Activated naive CD8-positive, alpha-beta T cell (primary cell): ENCODE results near the gene GPSM1.
"Not testable (repeated sequence)": the region's sequence is repeated elsewhere in the genome, so short reads cannot be mapped to it uniquely, and the experiment has no call there.

Experiments used
- H3K27ac Mint-ChIP-seq: one replicate; pipeline ENCODE4 v1.8.0; 2021; ENCODE audit warnings: mixed read lengths
- H3K27me3 Mint-ChIP-seq: one replicate; pipeline ENCODE4 v1.8.0; 2021; ENCODE audit warnings: mixed read lengths
- H3K36me3 Mint-ChIP-seq: one replicate; pipeline ENCODE4 v1.8.0; 2021; ENCODE audit warnings: mixed read lengths
- H3K4me1 Mint-ChIP-seq: one replicate; pipeline ENCODE4 v1.8.0; 2021; ENCODE audit warnings: low read depth, mixed read lengths
- H3K4me3 Mint-ChIP-seq: one replicate; pipeline ENCODE4 v1.8.0; 2021; ENCODE audit warnings: mild to moderate bottlenecking, mixed read lengths
- H3K9me3 Mint-ChIP-seq: one replicate; pipeline ENCODE4 v1.8.0; 2021; ENCODE audit warnings: low read depth, mixed read lengths

GPSM1 gene

DNA sequence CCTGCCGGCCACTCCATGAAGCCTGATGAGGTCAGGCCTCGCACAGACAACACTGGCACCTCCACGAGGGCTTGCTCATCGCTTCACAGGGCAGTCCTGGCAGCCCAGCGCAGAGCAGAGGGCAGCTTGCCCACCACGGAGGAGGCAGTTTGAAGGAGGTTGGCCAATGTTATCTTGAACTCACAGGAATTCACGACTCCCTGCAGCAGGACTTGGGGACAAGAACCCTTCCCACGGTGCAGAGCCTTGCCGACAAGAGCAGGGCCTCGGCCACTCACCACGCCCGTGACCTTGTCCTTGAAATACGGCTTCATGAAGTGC, 67.6 kb downstream of the GPSM1 start:
- Mint-ChIP-seq H3K27ac (no peak overlapping the region), H3K36me3 (peaks cover 8% of the 10 kb centered on the region), H3K4me1 (peaks cover 12% of the 10 kb centered on the region), H3K4me3 (no peak overlapping the region), H3K27me3 (no peaks in the 10 kb centered on the region), H3K9me3 (no peaks in the 10 kb centered on the region)

- Mint-ChIP-seq H3K36me3 (peaks cover 8% of the 10 kb centered on the region), H3K4me1 (peaks cover 12% of the 10 kb centered on the region), H3K27ac (no peak overlapping the region), H3K27me3 (no peaks in the 10 kb centered on the region), H3K9me3 (no peaks in the 10 kb centered on the region), H3K4me3 (no peak overlapping the region)
Measured at GRCh38 chr9:136395345-136396218, 68.2 kb downstream of the GPSM1 start.

- no peak overlapping the region for H3K4me3 Mint-ChIP-seq
- peaks cover 12% of the 10 kb centered on the region for H3K4me1 Mint-ChIP-seq
- no peaks in the 10 kb centered on the region for H3K9me3 Mint-ChIP-seq
- no peak overlapping the region for H3K27ac Mint-ChIP-seq
- peaks cover 8% of the 10 kb centered on the region for H3K36me3 Mint-ChIP-seq
- H3K27me3 Mint-ChIP-seq = no peaks in the 10 kb centered on the region
Measured at GRCh38 chr9:136396219-136396515, 68.8 kb downstream of the GPSM1 start.

DNA sequence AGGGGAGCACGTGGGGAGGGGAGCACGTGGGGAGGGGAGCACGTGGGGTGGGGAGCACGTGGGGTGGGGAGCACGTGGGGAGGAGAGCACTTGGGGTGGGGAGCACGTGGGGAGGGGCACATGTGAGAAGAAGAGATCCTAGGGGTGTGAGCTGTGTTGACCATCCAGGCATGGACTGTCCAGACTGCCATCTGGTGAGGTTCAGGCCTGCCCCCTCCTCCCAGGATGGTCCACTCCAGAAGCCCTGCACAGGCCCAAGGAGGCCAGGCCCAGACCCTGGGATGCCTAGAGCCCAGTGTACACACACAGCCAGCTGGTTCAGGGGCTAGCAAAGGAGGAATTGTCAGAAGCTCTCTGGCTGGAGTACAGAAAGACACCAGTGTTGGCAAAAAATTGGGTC, 70.3 kb downstream of the GPSM1 start:
- Mint-ChIP-seq H3K9me3 (no peaks in the 10 kb centered on the region), H3K4me3 (no peak overlapping the region), H3K4me1 (peaks cover 18% of the 10 kb centered on the region), H3K27me3 (no peaks in the 10 kb centered on the region), H3K36me3 (peaks cover 7% of the 10 kb centered on the region), H3K27ac (no peak overlapping the region)

DNA sequence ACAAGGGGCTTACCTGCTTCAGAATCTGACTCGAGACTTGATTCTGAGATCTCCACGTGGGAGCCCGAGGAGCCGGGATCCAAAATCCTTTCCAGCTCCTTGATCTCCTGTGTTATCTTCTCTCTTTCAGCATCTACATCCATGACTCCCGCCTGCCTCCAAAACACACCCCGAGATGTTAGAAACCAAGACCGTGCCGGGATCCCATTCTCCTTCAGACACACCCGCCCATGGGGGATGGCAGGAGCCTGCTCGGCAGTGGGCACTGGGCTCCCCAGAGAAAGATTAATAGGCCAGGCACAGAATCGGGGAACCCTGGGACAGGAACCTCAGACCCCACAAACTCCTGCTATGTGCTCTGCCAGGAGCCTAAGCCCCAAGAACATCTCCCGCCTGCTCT, 70.9 kb downstream of the GPSM1 start:
- no peaks in the 10 kb centered on the region for H3K27me3 Mint-ChIP-seq
- H3K36me3 Mint-ChIP-seq = peaks cover 7% of the 10 kb centered on the region
- H3K27ac Mint-ChIP-seq = no peak overlapping the region
- H3K4me3 Mint-ChIP-seq = peak overlapping the region; percentile 92
- no peaks in the 10 kb centered on the region for H3K9me3 Mint-ChIP-seq
- H3K4me1 Mint-ChIP-seq = peaks cover 20% of the 10 kb centered on the region

GRCh38 chr9:136399176-136400037, 72.1 kb downstream of the GPSM1 start:
- Mint-ChIP-seq H3K4me1 (peaks cover 31% of the 10 kb centered on the region), H3K27ac (peak overlapping the region; percentile 91), H3K9me3 (no peaks in the 10 kb centered on the region), H3K36me3 (peaks cover 7% of the 10 kb centered on the region), H3K27me3 (no peaks in the 10 kb centered on the region), H3K4me3 (peak overlapping the region; percentile 92)

GRCh38 chr9:136400038-136400834, 72.9 kb downstream of the GPSM1 start, which contains the start of gene SNAPC4:
TSS of gene SNAPC4 (minus strand) at chr9:136400170. CDS start at chr9:136398428, 1,742 bp downstream.
- H3K9me3 Mint-ChIP-seq = no peaks in the 10 kb centered on the region
- peaks cover 40% of the 10 kb centered on the region for H3K4me1 Mint-ChIP-seq
- peak within 1 kb of the TSS; percentile 91 for H3K27ac Mint-ChIP-seq
- H3K36me3 Mint-ChIP-seq = peaks cover 9% of the 10 kb centered on the region
- no peaks in the 10 kb centered on the region for H3K27me3 Mint-ChIP-seq
- peak within 1 kb of the TSS; percentile 92 for H3K4me3 Mint-ChIP-seq

DNA sequence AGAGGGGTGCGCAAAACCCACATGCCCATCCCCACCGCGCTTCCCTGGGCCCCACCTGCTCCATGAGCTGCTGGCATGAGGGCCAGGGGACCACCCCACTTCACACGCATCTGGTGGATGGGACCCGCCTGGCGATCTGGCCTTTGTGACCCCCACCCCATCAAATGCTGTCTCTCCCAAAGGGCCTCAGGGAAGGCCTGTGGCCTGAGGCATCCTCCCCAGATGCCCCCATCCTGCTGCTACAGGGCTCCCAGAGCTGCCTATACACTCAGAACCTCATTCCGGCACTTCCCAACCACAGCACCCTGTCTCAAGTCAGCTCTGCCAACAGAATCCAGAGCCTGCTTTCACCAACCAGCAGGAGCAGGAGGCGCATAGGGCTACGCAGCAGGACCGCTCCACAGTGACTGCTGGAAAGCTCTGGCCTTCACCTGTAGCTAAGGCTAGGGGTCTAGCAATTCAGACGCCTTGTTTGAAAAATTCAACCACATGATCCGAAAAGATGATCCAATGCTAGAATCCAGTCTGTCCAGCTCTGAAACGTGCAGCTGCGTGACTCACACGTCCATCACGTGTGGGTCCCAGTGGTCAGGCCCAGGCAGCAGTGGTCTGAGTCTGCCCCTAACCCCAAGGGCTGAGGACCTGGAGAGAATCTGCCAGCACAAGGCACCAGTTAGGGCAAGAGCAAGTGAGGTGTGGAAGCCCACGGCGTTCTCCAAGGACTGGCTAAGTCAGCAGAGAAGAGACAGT, 74.0 kb downstream of the GPSM1 start:
- Mint-ChIP-seq H3K27ac (peak overlapping the region; percentile 46), H3K4me3 (peak overlapping the region; percentile 40), H3K9me3 (no peaks in the 10 kb centered on the region), H3K4me1 (peaks cover 47% of the 10 kb centered on the region), H3K27me3 (no peaks in the 10 kb centered on the region), H3K36me3 (peaks cover 9% of the 10 kb centered on the region)

DNA sequence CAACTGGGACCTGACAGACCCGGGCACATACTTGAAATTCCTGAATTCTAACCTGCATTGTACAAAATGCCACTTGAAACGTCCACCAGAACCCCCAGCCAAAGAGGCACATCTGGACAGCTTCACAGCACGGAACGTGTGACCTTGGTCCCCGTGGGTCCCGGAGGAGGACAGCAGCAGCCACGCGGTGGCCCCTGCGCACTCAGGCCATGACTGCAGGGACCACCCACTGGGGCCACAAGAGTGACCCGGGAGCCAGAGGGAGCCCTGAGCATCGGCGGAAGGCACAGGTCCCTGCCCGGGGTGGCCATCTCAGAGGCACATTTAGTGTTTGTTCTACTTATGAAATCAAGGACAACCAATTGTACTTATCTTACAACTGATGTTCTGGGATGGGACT, 74.7 kb downstream of the GPSM1 start:
- H3K27ac Mint-ChIP-seq = peak overlapping the region; percentile 68
- peak overlapping the region; percentile 38 for H3K4me3 Mint-ChIP-seq
- no peaks in the 10 kb centered on the region for H3K27me3 Mint-ChIP-seq
- peaks cover 9% of the 10 kb centered on the region for H3K36me3 Mint-ChIP-seq
- H3K9me3 Mint-ChIP-seq = no peaks in the 10 kb centered on the region
- peaks cover 49% of the 10 kb centered on the region for H3K4me1 Mint-ChIP-seq

DNA sequence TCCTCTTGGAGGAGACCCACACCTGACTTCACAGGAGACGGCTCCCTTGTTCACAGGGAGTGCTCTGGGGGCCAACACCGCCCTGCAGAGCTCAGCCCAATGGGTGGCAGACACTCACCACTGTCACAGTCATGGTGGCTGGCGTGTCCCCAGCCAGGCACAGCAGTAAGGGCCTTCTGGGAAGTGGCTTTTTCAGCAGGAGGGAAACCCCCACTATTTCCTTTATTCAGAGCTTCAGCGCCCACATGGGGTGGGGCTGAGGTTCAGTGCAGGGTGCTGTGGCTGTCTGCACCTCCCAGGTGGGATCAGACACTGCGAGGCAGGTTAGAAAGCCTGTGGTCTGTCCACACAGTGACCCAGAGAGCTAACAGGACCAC, 76.2 kb downstream of the GPSM1 start:
- H3K9me3 Mint-ChIP-seq = no peaks in the 10 kb centered on the region
- peaks cover 12% of the 10 kb centered on the region for H3K36me3 Mint-ChIP-seq
- peak overlapping the region; percentile 82 for H3K27ac Mint-ChIP-seq
- H3K27me3 Mint-ChIP-seq = no peaks in the 10 kb centered on the region
- H3K4me1 Mint-ChIP-seq = peaks cover 52% of the 10 kb centered on the region
- peak overlapping the region; percentile 76 for H3K4me3 Mint-ChIP-seq

DNA sequence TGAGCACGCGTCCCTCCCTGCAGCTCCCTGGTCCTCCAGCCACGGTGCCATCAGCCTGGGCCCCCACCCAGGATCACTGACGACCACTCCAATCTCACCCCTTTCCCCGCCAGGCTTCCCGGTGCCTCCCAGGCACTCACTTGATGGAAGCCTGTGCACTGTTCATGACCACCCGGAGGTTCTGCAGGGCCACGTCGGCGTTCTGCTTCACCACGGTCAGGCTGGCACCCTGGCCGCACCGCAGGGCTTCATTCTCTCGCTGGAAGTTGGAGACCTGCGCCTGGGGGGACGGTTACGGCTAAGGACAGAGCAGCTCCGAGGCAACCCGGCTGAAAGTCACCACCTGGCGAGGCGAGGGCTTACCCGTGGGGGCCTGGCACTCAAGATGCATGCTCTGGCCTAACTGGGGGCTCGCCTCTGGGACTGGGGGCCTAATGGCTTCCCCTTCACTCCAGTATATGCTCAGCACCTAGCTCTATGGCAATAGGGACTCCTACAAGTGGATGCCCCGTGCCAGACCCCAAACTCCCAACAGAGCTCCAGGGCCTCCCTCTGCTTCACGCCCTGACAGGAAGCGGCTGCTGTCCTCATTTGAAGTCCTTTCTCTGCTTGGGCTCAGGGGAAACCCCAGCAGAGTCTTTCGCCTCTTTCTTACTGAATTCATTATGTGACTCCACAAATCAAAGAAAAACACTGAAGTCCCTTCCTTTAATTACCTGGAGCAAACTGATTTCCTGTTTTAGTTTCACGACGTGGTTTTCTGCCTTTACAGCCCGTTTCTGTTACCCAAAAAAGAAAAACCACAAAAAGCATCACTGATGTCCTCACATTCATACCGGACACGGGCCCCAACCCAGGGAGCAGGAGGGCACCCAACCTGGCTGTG, 76.8 kb downstream of the GPSM1 start:
- Mint-ChIP-seq H3K36me3 (peaks cover 13% of the 10 kb centered on the region), H3K27ac (peak overlapping the region; percentile 82), H3K27me3 (no peaks in the 10 kb centered on the region), H3K4me3 (peak overlapping the region; percentile 76), H3K4me1 (peaks cover 52% of the 10 kb centered on the region), H3K9me3 (no peaks in the 10 kb centered on the region)

- H3K9me3 Mint-ChIP-seq = no peaks in the 10 kb centered on the region
- peak overlapping the region; percentile 76 for H3K4me3 Mint-ChIP-seq
- H3K27me3 Mint-ChIP-seq = no peaks in the 10 kb centered on the region
- H3K27ac Mint-ChIP-seq = peak overlapping the region; percentile 82
- peaks cover 12% of the 10 kb centered on the region for H3K36me3 Mint-ChIP-seq
- peaks cover 56% of the 10 kb centered on the region for H3K4me1 Mint-ChIP-seq
Measured at GRCh38 chr9:136404801-136405136, 77.4 kb downstream of the GPSM1 start.

DNA sequence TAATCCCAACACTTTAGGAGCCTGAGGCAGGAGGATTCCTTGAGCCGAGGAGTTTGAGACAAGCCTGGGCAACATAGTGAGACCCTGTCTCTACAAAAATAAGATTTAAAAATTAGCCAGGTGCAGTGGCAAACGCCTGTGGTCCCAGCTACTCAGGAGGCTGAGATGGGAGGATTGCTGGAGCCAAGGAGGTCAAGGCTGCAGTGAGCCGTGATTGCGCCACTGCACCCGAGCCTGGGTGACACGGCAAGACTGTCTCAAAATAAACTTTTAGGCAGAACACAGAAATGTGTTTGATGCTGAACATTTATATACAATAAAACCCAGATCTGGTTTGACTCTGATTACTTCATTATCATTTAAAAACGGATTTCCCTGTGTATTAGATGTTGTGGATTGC, 78.1 kb downstream of the GPSM1 start:
- H3K27ac Mint-ChIP-seq = no peak overlapping the region
- H3K4me3 Mint-ChIP-seq = no peak overlapping the region
- H3K36me3 Mint-ChIP-seq = peaks cover 12% of the 10 kb centered on the region

DNA sequence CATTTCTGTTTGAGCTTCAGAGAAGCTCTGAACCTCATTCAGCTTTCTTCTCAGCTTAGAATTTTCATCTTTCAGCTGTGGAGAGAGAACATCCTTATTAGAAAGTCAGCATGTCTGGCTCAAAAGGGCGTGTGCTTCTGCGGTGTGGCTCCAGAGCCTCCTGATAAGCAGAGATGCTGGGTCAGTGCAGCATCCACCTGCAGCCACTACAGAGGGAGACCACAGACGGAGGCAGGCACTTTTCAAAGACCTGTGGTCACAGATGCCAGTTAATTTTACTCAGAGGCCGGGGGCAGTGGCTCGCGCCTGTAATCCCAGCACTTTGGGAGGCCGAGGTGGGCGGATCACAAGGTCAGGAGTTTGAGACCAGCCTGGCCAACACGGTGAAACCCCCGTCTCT, 78.6 kb downstream of the GPSM1 start:
- Mint-ChIP-seq H3K36me3 (peaks cover 12% of the 10 kb centered on the region), H3K4me1 (peaks cover 58% of the 10 kb centered on the region)
- not testable (repeated sequence) for H3K27ac Mint-ChIP-seq, H3K9me3 Mint-ChIP-seq, H3K4me3 Mint-ChIP-seq, H3K27me3 Mint-ChIP-seq

More for the DNA sequence above, 78.1 kb downstream of the GPSM1 start:
- H3K27me3 Mint-ChIP-seq = no peaks in the 10 kb centered on the region
- no peaks in the 10 kb centered on the region for H3K9me3 Mint-ChIP-seq
- H3K4me1 Mint-ChIP-seq = peaks cover 58% of the 10 kb centered on the region
